IPS-NIHi7 (cell line): ENCODE data around the gene DMD.
A peak's percentile ranks its signal among the peaks of the same experiment; 100 is the strongest.
"Not testable (repeated sequence)": the region's sequence is repeated elsewhere in the genome, so short reads cannot be mapped to it uniquely, and the experiment has no call there.

Experiments used
- DNase-seq: peaks from one replicate; pipeline ENCODE4 v3.0.0; 2012; ENCODE audit warnings: mixed read lengths; ENCODE audit errors: extremely low spot score

The DMD gene

GRCh38 chrX:32644476-32645245 is 566.7 kb downstream of the DMD start:
- DNase-seq: peak; percentile 46

GRCh38 chrX:32642283-32642682 is 569.1 kb downstream of the DMD start:
- DNase-seq: no peak

GRCh38 chrX:32618154-32618553 is 593.2 kb downstream of the DMD start:
- no peak for DNase-seq

- no peak for DNase-seq
Observed at GRCh38 chrX:32614707-32615106, 596.6 kb downstream of the DMD start.

- DNase-seq: no peak
Observed at GRCh38 chrX:32599156-32599555, 612.2 kb downstream of the DMD start.

- no peak for DNase-seq
Observed at GRCh38 chrX:32598707-32599106, 612.6 kb downstream of the DMD start.

- no peak for DNase-seq
Observed at GRCh38 chrX:32597777-32598176, 613.6 kb downstream of the DMD start.

- no peak for DNase-seq
Observed at GRCh38 chrX:32592786-32593185, 618.6 kb downstream of the DMD start.

GRCh38 chrX:32591589-32591988 is 619.8 kb downstream of the DMD start:
- no peak for DNase-seq

- no peak for DNase-seq
Observed at GRCh38 chrX:32582729-32583128, 628.6 kb downstream of the DMD start.

- no peak for DNase-seq
Observed at GRCh38 chrX:32576885-32577284, 634.5 kb downstream of the DMD start.

GRCh38 chrX:32572644-32573043 is 638.7 kb downstream of the DMD start:
- no peak for DNase-seq

- DNase-seq: no peak
Observed at GRCh38 chrX:32571579-32571978, 639.8 kb downstream of the DMD start.

GRCh38 chrX:32562261-32562660 is 649.1 kb downstream of the DMD start:
- DNase-seq: no peak

- peak; percentile 16 for DNase-seq
Observed at GRCh38 chrX:32545101-32545500, 666.2 kb downstream of the DMD start.

- no peak for DNase-seq
Observed at GRCh38 chrX:32538554-32538953, 672.8 kb downstream of the DMD start.

- no peak for DNase-seq
Observed at GRCh38 chrX:32533848-32534247, 677.5 kb downstream of the DMD start.

GRCh38 chrX:32532262-32532661 is 679.1 kb downstream of the DMD start:
- no peak for DNase-seq

- peak; percentile 10 for DNase-seq
Observed at GRCh38 chrX:32530802-32531403, 680.4 kb downstream of the DMD start.

- not testable (repeated sequence) for DNase-seq
Observed at GRCh38 chrX:32528451-32528850, 682.9 kb downstream of the DMD start.

- DNase-seq: no peak
Observed at GRCh38 chrX:32525234-32525633, 686.1 kb downstream of the DMD start.

GRCh38 chrX:32524385-32524784 is 687.0 kb downstream of the DMD start:
- DNase-seq: no peak

- DNase-seq: no peak
Observed at GRCh38 chrX:32520789-32521188, 690.6 kb downstream of the DMD start.

GRCh38 chrX:32514986-32515385 is 696.4 kb downstream of the DMD start:
- DNase-seq: no peak
